ENCODE measurements around the gene SORCS3.

The SORCS3 gene

DNA sequence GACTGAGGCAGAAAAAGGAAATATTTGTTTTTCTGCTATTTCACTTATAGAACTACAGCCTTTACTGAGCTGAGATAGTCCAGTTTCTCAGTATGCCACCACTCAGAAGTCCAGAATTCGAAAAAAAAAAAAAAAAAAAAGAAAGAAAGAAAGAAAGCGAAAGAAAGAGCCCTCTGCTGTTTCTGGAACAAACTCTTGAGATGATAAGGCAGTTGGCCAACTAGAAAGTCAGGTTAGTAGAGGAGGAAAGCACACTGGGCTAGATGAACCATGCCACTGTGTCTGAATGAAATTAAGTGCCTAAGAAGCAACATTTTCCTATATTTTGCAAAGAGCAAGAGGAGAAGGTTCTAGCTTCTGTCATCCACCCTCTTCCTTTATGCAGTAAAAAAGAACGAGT, 403.8 kb downstream of the SORCS3 start:
- DNase-seq (ENCODE audit: low spot score), result no peak
- TF ChIP-seq, protein P1, sequence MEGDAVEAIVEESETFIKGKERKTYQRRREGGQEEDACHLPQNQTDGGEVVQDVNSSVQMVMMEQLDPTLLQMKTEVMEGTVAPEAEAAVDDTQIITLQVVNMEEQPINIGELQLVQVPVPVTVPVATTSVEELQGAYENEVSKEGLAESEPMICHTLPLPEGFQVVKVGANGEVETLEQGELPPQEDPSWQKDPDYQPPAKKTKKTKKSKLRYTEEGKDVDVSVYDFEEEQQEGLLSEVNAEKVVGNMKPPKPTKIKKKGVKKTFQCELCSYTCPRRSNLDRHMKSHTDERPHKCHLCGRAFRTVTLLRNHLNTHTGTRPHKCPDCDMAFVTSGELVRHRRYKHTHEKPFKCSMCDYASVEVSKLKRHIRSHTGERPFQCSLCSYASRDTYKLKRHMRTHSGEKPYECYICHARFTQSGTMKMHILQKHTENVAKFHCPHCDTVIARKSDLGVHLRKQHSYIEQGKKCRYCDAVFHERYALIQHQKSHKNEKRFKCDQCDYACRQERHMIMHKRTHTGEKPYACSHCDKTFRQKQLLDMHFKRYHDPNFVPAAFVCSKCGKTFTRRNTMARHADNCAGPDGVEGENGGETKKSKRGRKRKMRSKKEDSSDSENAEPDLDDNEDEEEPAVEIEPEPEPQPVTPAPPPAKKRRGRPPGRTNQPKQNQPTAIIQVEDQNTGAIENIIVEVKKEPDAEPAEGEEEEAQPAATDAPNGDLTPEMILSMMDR (IDR thresholded peaks at IDR 0.05; ENCODE audit: extremely low read depth, missing control alignments), result no peak

DNA sequence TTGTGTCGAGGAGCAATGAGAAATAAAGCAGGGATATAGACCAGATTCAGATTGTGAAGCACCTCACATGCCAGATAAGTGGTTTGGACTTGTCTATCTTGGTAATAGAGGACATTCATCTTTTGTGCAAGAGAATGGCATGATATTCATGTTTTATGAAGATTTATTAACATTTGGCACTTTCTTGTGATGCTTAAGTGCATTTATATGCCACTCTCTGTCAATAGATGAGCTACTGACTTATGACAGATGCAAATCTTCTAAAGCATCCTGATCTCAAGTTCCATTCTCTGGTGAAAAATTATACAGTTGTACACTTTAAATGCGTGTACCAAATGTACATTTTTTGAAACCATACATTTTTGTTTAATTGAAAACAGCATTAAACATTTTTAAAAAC, 415.3 kb downstream of the SORCS3 start:
- no peak for DNase-seq (ENCODE audit: low spot score)
- TF ChIP-seq, protein P1 (IDR thresholded peaks at IDR 0.05; ENCODE audit: extremely low read depth, missing control alignments), result no peak

DNA sequence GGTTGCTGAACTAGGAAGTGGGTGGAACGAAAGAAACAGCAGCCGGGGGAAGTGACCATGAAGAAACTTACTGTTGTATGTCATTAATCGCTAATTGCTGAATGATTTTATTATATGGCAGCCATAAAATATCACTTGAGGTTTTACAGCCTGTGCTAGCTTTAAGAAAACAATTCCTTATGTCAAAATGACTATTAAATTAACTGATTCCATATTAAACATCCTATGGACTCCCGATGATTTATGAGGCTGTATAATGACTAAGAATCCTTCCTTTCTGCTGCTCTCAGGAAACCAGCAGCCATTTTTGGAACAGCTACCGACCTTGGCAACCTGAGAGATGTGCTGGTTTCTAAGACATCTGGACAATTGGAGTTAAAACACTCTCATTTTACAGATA, 421.9 kb downstream of the SORCS3 start:
- TF ChIP-seq, protein P1 (IDR thresholded peaks at IDR 0.05; ENCODE audit: extremely low read depth, missing control alignments), result no peak
- no peak for DNase-seq (ENCODE audit: low spot score)

DNA sequence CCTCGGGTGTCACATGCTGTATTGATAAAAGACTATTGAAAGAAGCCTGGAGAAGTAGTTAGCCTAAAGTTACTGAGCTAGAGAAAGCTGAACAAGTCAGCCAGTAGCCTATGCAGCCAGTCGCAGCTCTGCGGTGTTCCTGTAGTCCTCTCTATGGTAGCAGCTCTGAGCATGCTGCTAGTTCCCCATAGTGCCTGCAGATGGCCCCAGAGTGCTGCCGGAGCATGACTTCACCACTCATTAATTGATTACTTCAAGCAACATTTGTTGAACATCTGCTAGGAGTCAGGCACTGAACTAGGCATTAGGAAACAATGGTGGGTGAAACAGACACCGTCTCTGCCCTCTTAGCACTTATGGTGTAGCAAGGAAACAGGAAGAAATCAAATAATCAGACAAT, 422.7 kb downstream of the SORCS3 start:
- DNase-seq (ENCODE audit: low spot score), result peak; percentile 28
- TF ChIP-seq, protein P1 (IDR thresholded peaks at IDR 0.05; ENCODE audit: extremely low read depth, missing control alignments), result peak; percentile 24

DNA sequence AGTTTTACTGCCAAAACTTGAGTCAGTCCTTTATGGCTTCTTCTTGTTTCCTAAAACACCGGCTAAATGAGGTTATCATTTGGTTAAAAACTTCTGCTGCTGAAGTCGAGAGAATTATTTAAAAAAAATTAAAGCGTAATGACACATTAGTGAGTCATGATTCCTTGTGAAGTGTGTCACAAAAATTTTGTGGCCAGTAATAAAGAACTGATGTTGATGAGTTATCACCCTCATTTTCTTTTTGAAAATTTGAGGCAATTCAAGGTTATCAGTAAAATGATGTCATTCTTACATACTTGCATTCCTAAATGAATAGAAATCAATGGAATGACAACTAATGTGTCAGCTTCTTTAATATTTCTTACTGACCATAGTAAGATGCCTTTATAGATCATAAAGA, 427.4 kb downstream of the SORCS3 start:
- TF ChIP-seq, protein P1 (IDR thresholded peaks at IDR 0.05; ENCODE audit: extremely low read depth, missing control alignments), result no peak
- DNase-seq (ENCODE audit: low spot score), result no peak

DNA sequence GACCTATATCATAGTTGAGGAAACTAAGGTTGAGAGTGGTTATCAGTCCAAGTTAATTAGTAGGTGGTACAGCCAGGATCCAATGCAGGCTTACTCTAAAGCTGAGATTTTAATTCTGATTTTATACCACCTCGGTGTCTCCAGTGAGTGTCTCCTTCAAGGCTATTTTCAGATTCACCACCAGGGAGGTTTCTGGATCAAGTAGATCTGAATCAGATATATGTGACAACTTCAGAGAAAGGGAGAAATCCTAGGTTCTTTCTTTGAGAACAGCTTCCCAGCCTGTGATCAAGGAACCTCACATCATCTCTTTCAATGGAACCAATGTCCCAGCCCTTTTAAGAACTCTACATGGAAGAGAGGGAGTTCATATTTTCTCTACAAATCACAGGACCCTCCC, 429.2 kb downstream of the SORCS3 start:
- TF ChIP-seq, protein P1 (IDR thresholded peaks at IDR 0.05; ENCODE audit: extremely low read depth, missing control alignments), result no peak
- no peak for DNase-seq (ENCODE audit: low spot score)

DNA sequence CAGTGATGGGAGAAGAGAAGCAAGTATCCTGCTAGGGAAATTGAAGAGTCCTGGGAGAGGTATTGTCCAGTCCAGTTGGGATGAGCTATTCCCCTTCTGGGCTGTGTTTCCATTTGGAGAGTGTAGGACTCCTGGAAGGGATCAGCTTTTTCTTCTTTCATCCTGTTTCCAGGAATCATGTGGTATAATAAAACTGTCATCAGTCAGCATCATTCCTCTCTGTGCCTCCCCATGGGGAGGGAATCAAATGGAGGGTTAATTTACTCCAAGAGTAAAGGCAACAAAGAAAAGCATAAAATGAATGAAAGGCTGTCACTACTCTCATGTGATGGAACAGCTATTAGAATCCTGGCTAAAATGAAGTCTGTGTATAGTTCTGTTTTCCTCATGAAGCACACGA, 429.9 kb downstream of the SORCS3 start:
- DNase-seq (ENCODE audit: low spot score), result no peak
- TF ChIP-seq, protein P1 (IDR thresholded peaks at IDR 0.05; ENCODE audit: extremely low read depth, missing control alignments), result no peak
